ENCODE results near the gene TNFRSF25.
"Not testable (repeated sequence)": the region's sequence is repeated elsewhere in the genome, so short reads cannot be mapped to it uniquely, and the experiment has no call there.

Gene TNFRSF25

GRCh38 chr1:6450005-6450450 lies 15.9 kb downstream of the TNFRSF25 start:
- DNase-seq = no peak

- peak; percentile 54 for DNase-seq
Measured at GRCh38 chr1:6448749-6449631, 17.0 kb downstream of the TNFRSF25 start.

GRCh38 chr1:6447818-6448748 lies 17.9 kb downstream of the TNFRSF25 start:
- no peak for DNase-seq

DNA sequence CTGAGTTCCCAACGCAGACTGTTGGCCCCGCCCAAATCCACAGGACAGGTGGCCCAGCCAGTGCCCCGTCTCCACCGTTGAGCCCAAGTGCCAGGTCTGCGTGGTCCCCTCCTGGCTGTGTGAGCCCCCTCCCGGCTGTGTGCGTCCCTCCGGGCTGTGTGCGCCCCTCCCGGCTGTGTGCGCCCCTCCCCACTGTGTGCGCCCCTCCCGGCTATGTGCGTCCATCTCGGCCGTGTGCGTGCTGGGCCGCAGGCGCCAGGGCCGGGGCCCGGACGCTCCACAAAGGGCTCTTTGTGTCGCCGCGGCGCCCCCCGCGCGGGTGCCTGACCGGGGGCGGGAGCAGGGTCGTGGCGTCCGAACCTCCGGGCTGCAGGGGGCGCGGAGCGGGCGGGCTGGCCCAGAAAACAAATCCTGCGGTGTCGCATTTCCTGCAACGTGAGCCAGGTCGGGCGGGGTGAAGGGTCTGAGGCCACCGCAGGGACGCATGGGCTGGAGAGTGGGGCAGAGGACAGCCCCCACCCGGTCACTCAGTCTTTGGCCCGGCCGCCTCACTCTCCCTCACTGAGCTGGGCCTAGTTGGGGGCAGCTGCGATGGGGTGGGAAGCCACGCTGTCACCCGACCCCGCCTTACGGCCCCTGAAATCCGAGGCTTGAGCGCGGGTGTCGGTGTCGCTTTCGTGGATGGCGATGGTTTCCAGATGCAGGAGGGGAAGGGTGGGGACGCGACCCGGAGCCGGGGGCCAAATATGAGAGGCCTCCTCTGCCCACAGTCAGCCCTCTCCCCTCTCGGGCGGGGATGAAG lies 18.8 kb downstream of the TNFRSF25 start:
- DNase-seq = no peak

GRCh38 chr1:6446665-6447015 lies 19.3 kb downstream of the TNFRSF25 start:
- no peak for DNase-seq

DNA sequence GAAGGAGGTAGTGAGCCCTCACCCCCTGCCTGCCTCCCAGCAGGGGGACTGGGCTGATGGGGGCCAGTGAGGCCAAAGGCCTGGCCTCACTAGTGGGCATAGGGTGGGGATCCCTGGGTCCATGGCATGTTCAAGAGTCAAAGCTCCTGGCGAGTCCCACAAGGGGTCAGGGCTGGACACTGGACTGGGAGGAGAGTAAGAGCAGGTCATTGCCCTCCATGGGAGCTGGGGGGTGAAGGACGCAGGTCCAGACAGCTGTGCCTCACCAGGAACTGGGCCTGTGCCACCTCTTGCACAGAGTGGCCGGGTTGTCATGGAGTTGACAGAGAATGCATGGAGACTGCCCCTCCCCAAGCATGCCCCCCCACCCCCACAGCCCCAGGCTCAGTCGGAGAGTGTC lies 20.0 kb downstream of the TNFRSF25 start:
- not testable (repeated sequence) for DNase-seq

DNA sequence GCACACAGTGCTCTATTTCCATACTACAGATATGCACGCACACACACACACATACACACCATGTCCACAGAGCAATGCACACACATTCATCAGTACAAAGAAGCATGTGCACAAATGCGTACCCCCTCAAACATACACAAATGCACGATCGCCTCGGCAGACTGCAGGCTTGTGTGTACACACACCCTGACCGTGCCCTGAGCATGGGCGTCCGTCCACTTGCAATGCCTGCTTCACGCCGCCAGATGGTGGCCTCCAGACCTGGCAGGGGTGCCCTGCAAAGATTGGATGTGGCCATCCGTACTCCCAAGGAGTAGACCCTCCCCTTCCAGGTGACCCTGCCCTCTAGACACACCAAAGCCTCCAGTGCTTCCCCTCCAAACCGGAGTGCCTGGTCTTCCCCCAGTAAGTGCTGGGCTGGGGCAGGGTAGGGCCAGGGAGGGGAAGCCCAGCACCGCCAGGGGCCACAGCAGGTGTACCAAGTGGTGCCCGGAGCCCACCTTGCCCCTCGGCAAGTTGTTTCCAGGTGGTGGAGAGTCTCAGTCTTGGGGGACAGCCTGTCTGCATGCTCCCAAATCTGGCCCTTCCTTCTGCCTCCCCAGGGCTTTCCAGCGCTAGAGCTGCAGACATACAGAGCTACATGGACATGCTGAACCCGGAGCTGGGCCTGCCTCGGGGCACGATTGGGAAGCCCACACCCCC lies 20.8 kb downstream of the TNFRSF25 start:
- peak; percentile 45 for DNase-seq

GRCh38 chr1:6444377-6444776 lies 21.6 kb downstream of the TNFRSF25 start:
- DNase-seq = no peak

DNA sequence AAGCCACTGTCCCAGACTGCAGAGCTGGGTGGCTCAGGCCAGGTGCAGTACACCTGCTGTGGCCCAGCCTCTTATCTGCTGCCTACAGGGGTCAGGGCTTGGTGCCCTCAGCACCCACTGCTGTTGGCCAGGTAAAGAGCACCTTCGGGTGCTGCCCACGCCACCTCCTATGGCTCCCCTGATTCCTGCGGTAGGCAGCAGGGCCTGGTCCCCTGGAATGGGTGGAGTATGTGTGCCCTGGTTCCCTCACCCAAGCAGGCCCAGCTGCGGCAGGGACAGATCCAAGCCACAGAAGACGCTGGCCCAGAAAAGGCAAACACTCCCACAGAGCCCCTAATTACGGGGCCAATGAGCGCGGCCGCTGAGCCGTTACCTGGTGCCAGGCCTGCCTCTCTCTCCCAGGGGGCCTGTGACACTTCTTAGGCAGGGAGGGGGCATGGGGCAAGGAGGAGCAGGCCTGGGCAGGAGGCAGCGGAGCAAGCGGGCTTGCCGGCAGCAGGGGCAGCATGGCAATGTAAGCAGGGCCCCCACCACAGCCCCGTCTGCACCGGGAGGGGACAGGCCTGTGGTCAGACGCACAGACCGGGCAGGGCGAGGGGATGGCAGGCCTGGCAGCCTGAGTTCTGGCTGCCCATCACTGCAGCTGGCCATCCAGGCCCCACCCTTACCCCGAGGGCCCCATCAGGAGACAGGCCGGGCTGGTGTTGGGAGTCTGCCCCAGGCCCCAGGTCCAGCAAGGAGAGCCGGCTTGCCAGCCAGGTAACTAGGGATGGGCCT lies 22.4 kb downstream of the TNFRSF25 start:
- DNase-seq = no peak

GRCh38 chr1:6441586-6441985 lies 24.4 kb downstream of the TNFRSF25 start:
- DNase-seq = no peak

- DNase-seq = no peak
Measured at GRCh38 chr1:6440198-6441126, 25.5 kb downstream of the TNFRSF25 start.

DNA sequence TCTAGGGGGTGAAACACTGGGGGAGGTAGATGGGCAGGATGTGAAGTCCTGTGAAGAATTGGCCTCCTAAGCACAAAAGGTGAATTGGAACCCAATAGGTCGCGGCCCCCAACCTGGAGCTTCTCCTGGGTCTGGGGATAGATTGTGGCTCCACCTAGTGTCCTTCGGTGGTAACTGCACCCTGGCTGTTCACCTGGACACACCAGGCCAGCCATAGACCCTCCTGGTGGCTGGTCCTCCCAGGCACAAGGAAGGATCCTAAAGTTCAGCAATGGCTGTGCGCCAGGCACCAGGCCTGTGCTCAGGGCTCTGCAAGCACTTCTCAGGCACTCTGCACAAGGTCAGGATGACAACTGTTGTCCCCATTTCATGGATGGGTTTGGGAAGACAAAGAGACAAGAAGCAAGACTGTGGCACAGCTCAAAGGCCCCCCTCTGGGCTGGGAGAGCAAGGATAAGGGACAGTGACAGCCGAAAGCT lies 27.9 kb downstream of the TNFRSF25 start:
- DNase-seq = peak; percentile 73

DNA sequence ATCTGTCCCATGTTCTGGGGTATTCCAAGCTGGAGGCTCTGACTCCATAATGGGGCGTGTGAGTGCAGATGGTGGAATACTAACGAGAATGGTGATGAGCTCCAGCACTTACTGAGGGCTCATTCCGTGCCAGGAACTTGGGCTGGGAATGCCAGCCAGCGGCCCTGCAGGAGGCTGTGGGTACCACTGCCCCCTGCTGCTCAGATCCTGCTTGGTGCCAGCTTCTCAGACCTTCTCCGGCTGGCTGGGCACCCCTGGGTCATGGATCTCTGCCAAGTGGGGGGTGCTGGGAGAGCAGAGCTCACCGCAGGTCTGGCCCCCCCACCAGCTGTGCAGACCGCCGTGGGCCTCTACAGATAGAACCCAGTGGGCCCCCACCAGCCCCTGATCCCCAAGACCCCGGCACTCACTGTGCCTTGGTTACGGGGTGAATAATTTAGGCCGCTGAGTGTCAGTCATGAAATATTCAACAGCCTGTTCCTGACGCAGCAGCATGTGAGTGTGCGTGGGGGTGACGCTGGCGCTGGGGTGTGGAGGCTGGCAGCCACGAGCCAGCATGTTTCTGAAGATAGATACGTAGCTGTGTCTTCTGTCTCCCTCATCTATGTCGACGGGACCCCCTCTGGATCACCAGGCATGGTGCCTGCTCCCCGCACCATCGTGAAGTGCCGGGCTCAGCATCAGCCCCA lies 28.8 kb downstream of the TNFRSF25 start:
- DNase-seq = not testable (repeated sequence)

- not testable (repeated sequence) for DNase-seq
Measured at GRCh38 chr1:6436277-6436676, 29.7 kb downstream of the TNFRSF25 start.

DNA sequence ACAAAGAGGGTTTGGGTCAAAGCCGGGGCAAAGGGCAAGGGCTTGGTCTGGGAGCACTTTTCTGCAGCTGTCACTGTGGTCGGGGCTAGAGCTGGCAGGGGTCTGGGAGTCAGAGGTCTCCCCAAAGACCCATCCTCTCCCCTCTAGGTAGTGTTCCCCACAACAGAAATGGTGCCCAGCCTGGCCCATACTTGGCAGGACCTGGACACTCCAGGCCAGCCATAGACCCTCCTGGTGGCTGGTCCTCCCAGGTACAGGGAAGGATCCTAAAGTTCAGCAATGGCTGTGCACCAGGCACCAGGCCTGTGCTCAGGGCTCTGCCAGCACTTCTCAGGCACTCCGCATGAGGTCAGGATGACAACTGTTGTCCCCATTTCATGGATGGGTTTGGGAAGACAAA lies 30.4 kb downstream of the TNFRSF25 start:
- no peak for DNase-seq

DNA sequence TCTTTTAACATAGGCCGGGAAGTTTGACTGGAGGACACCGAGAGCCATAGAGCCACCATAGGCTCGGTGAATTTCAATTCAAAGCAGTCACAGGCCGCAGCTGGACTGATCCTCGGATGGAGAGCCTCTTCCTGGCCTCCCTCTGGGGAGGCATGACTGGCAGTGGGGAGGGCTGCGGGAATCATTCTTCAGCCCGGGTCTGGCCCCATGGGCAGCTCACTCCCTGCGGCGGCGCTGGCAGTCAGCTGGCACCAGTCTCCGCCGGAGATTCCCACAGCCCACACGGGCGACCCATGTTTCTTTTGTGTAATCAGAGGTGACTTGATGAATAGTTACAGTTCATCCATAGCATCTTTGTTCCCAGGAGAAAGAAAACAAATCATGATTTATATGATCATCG lies 30.8 kb downstream of the TNFRSF25 start:
- no peak for DNase-seq

GRCh38 chr1:6434186-6434585 lies 31.8 kb downstream of the TNFRSF25 start:
- DNase-seq = no peak

DNA sequence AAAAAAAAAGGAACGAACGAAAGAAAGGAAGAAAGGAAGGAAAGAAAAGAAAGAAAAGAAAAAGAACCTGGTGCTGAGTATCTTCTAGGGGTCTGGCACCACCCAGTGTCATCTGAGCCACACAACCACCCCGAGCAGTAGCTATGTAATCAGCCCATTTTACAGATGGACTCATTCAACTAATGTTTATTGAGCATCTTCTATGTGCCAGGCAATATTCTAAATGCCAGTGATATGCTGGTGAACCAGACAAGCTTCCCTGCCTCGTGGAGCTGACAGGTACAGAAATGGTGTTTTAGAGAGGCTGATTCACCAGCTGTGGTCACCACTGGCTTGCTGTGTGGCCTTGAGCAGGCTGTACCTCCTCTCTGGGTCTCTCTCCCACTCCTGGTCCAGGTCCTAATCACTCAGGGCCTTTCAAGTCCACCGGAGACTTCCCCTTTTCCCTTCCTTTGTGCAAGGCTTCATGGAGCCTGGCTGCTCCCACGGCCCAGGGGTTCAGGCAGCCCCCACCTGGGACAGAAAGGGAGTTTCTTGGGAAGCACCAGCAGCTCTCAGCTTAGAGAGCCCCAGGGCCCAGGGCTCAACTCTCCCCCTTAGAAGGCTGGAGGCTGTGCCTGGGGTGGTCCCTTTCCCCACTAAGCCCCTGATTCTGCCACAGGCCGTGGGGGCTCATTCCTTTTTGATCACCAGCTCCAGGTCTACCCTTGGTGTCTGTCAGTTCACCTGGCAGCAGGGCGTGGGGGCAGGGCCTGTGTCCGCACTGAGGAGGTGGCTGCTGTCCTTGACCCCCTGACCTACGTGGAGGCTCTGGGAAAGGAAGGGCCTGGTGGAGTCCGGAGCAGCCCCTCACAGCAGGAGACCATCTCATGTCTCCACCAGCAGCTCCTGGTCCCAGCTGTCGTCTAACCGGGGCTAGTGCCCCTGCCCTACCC lies 34.1 kb downstream of the TNFRSF25 start:
- not testable (repeated sequence) for DNase-seq
